Measurements from ENCODE around the gene KIF3A. TPM values are rescaled to one million over a fixed set of nuclear protein-coding genes. Genes with fewer than 3 reads are reported as not detected.

Gene KIF3A
- total RNA-seq, 2 donors from 2014 or later: 17.4 to 34.5 TPM

DNA sequence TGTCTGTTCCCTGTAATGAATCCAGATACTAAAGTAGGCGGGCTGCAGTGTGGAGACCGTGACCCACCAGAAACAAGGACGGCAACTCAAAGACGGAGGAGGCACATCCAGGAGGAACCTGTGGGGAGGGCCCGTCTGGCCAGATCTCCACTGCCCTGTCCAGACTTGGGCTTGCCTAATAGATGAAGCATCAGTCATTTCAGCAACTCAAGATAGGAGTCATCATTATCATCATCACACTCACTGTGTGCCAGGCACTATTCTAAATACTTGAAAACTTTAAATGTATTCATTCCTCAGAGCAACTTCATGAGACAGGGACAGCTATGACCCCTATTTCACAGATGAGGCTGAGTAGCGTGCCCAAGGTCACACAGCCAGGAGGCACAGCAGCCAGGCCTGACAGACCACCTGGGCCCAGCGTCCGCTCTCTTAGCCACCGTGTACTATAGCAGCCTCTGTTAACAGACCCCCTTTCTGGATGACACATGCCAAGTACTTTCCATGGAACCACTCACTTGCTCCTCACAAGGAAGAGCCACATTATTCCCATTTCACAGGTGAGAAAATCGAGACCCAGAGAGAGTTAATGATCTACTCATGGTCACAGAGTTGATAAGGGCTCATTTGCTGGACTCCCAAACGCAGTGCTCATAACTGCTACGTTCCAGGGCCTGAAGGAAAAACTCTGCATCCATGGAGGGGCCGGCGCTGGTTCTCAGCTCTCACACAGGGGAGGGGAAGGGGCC is 68.5 kb downstream of the KIF3A start:
- Mint-ChIP-seq H3K36me3 (no peaks in the 10 kb centered on the region), H3K27me3 (peaks cover 3 to 4% of the 10 kb centered on the region in 2 donors), H3K4me1 (ENCODE audit: low read depth in 2 of 2) (peaks cover 9 to 11% of the 10 kb centered on the region in 2 donors), H3K4me3 (no peak overlapping the region), H3K9me3 (no peaks in the 10 kb centered on the region), H3K27ac (no peak overlapping the region)
- DNase-seq (ENCODE audit: low spot score) (no peak), ATAC-seq (no peak)

DNA sequence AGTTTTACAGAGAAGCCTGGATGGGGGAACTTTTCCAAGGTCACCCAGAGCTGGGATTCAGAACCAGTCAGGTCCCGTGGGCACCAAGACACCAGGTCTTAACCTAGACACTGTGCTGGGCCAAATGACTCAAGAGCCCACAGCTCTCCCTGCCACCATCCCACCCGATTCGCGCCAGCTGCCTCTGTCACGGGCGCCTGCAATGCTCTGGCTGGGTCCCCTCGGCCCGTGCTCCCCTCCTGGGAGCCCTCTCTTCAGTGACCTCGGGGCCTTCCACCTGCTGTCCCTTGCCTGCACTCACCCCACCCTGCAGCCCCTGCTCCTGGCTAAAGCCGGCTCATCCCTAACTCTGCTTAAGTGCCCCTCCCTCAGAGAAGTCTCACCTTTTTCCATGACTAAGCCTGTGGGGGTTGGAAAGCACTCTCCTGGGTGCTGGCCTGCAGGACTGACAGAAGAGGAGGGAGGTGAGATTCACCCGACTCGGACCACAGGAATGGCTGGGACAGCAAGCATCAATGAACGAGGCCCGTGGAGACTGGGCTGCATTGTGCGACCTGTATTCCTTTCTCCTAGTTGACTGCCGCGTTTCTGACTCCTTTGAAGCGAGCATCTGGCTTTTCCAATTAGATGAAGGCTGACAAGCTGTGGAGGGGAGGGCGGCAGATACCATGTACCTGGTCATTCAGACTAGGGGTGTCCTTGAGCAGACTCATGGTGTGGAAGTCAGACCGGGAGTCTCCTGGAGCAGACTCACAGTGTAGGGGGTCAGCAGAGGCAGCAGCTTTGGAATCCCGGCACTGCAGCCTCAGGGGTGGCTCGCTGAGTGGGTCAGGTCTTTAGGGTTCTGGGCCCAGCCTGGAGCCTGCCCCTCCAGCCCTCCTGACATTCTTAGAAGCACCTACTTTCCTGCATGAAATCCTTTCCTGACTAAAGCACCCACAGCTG is 69.3 kb downstream of the KIF3A start:
- no peak for ATAC-seq
- no peak for DNase-seq (ENCODE audit: low spot score)
- Mint-ChIP-seq H3K4me1 (ENCODE audit: low read depth in 2 of 2) (peaks cover 17 to 18% of the 10 kb centered on the region in 2 donors), H3K27me3 (peaks cover 3 to 4% of the 10 kb centered on the region in 2 donors), H3K36me3 (no peaks in the 10 kb centered on the region), H3K9me3 (no peaks in the 10 kb centered on the region), H3K27ac (no peak overlapping the region), H3K4me3 (no peak overlapping the region)

DNA sequence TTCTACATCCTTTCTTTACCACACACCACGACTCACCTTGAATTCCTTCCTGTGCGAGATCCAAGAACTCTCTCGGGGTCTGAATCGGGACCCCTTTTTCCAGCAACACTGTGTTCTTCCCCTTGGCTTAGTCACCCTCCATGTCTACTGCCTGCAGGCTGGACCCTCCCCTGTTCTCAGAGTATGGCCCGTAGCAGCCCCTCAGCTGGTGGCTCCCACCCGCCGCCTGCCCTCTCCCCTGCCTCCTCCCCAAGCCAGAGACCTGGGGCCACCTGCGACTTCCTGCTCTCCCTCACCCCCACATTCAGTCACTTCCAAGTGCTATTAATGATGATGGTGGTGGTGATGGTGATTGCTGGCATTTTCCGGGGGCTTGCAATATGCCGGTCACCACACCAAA is 70.0 kb downstream of the KIF3A start:
- ATAC-seq: no peak
- Mint-ChIP-seq H3K4me1 (ENCODE audit: low read depth in 2 of 2) (peaks cover 22 to 23% of the 10 kb centered on the region in 2 donors), H3K4me3 (no peak overlapping the region), H3K36me3 (no peaks in the 10 kb centered on the region), H3K9me3 (no peaks in the 10 kb centered on the region), H3K27me3 (peaks cover 3 to 4% of the 10 kb centered on the region in 2 donors), H3K27ac (no peak overlapping the region)
- no peak for DNase-seq (ENCODE audit: low spot score)

DNA sequence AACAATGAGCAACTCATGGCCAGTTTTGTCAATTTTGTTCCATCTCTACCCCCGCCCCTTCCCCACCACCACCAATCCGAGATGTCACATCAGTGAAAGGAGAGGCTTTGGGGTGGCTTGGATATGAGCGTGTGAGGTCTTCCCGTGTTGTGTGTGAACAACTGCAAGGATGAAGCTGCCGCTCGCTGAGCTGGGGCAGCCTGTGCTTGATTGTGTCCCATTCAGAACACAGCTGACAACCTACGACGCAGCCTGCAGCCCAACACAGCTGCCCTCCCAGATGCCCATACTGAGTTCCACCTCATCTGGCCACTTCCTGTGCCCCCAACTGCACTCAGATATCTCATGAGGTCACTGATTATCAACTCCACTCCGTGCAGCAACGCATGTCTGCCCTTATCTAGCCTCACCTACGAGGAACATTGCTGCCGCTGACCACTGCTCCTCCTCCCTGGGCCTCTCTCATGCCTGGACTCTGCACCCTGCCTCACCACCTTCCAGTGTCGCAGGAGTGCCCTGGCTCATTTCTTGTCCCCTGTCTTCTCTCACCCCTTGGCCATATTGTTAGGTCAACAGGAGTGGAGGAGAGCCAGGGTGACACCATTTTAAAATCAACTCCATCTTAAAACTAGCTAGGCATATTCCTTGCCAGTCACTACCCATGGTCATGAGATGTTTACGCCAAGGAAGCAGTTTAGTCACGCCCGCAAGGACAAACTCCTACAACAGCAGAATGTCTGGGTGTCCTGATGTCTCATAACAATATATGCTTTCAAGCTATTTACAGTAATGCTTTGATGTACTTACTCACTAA is 70.8 kb downstream of the KIF3A start:
- no peaks in the 10 kb centered on the region for H3K36me3 Mint-ChIP-seq
- DNase-seq (ENCODE audit: low spot score) (no peak), ATAC-seq (peak in 1 of 2 donors; percentile 40)
- H3K27me3 Mint-ChIP-seq: peaks cover 3 to 4% of the 10 kb centered on the region in 2 donors
- no peaks in the 10 kb centered on the region for H3K9me3 Mint-ChIP-seq
- H3K4me3 Mint-ChIP-seq: no peak overlapping the region
- H3K27ac Mint-ChIP-seq: no peak overlapping the region
- H3K4me1 Mint-ChIP-seq (ENCODE audit: low read depth in 2 of 2): peaks cover 25 to 29% of the 10 kb centered on the region in 2 donors

DNA sequence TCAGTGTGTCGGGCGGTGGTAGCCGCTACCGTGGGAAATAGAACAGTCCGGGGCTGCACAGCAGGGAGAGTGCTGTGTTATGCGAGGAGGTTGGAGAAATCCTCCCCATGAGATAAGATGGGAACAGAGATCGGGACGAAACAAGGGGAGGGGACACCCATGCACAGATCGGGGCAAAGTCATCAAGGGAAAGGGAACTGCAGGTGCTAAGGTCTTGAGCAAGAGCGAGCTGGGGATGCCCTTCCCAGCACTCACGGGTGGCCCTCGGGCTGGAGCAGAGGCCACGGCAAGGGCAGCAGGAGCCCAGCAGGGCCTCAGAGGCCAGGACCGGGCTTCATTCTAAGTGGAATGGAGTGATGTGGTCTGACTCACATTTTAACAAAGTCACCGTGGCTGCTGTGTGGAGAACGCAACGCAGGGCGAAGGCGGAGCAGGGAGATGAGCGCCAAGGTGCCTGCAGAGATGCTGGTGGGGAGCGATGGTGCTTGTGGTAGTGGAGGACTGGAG is 71.7 kb downstream of the KIF3A start:
- ATAC-seq: no peak
- no peak overlapping the region for H3K4me3 Mint-ChIP-seq
- peaks cover 26 to 32% of the 10 kb centered on the region in 2 donors for H3K4me1 Mint-ChIP-seq (ENCODE audit: low read depth in 2 of 2)
- H3K36me3 Mint-ChIP-seq: no peaks in the 10 kb centered on the region
- peak overlapping the region in 1 of 2 donors; percentile 6 for H3K27ac Mint-ChIP-seq
- no peaks in the 10 kb centered on the region for H3K9me3 Mint-ChIP-seq
- H3K27me3 Mint-ChIP-seq: peaks cover 0 to 1% of the 10 kb centered on the region in 2 donors
- DNase-seq (ENCODE audit: low spot score): no peak

DNA sequence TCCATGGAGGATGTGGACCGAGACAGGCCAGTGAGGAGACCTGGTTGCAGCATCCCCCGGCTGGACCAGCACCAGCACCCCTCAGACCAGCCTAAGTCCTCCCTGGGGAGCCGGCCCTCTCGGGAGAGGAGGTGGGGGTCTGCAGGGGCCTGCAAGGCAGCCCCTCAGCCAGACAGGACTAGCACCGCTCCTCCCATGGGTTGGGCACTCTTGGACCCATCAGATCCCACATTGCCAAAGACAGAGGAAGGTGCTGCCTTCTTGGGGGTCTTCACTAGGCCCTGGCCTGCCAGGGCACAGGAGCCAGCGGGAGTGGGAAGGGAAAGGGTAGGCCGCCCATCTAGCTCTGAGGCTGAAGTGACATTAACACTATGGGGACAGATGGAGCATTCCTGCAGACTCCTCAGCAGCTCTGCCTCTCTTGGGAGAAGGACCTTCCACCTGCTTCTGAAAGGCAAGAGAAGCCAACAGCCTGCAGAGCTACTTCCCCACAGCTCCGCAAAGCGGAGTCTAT is 72.6 kb downstream of the KIF3A start:
- DNase-seq (ENCODE audit: low spot score) (no peak), ATAC-seq (no peak)
- Mint-ChIP-seq H3K4me1 (ENCODE audit: low read depth in 2 of 2) (peaks cover 28 to 32% of the 10 kb centered on the region in 2 donors), H3K27me3 (no peaks in the 10 kb centered on the region), H3K36me3 (no peaks in the 10 kb centered on the region), H3K27ac (peak overlapping the region; percentile 74 to 85), H3K4me3 (peak overlapping the region; percentile 81), H3K9me3 (no peaks in the 10 kb centered on the region)

DNA sequence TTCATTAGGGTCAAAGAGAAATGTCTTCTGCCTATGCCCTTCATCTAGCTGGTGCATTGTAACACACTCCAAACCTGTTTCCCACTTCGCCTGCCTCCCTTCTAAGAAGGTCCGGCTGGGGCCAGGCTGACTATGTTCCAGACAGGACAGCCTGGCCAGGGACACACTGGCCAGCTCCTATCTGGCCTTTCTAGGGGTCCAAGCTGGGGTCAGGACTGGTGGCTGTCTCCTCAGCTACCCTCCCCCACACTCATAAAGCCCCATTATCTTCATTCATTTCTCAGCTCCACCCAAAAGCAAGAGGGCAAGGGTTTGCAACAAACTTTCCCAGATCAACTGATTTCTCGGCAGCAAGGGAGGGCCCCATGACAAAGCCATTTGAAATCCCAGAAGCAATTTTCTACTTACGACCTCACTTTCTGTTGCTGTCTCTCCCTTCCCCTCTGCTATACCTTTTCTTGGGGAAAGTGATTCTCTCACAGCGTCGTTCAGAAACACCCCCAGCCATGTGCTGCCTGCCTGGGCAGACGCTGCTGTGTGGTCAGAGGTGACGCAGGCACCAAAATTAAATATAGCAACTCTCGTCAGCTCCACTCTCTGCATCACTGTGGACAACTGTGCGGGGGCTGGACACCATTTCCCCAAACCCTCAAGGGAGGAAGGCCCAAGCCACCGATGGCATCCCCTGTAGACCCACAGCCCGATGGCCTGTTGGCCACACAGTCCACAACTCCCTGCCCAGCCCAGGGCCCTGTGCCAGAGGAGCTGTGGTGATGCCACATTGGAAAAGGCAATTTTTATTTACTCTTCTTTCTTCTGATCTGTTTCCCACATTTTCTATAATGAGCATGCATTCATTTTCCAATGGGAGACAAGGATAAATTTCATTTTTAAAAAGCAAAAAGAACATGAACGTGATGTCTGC is 73.3 kb downstream of the KIF3A start:
- Mint-ChIP-seq H3K27ac (peak overlapping the region; percentile 74 to 85), H3K4me3 (peak overlapping the region; percentile 81), H3K27me3 (no peaks in the 10 kb centered on the region), H3K36me3 (no peaks in the 10 kb centered on the region), H3K9me3 (no peaks in the 10 kb centered on the region), H3K4me1 (ENCODE audit: low read depth in 2 of 2) (peaks cover 28 to 32% of the 10 kb centered on the region in 2 donors)
- ATAC-seq (peak; percentile 58 to 70), DNase-seq (ENCODE audit: low spot score) (no peak)

- DNase-seq (ENCODE audit: low spot score) (peak; percentile 68), ATAC-seq (peak; percentile 59 to 66)
- Mint-ChIP-seq H3K4me3 (peak overlapping the region; percentile 81), H3K36me3 (no peaks in the 10 kb centered on the region), H3K27ac (peak overlapping the region; percentile 74 to 85), H3K4me1 (ENCODE audit: low read depth in 2 of 2) (peaks cover 29 to 33% of the 10 kb centered on the region in 2 donors), H3K9me3 (no peaks in the 10 kb centered on the region), H3K27me3 (peaks cover 0 to under 1% of the 10 kb centered on the region in 2 donors)
These were observed 74.2 kb downstream of the KIF3A start for GRCh38 chr5:132662925-132663770.

GRCh38 chr5:132662004-132662401 is 75.3 kb downstream of the KIF3A start:
- Mint-ChIP-seq H3K36me3 (no peaks in the 10 kb centered on the region), H3K4me3 (no peak overlapping the region), H3K27ac (peak overlapping the region in 1 of 2 donors; percentile 14), H3K9me3 (no peaks in the 10 kb centered on the region), H3K4me1 (ENCODE audit: low read depth in 2 of 2) (peaks cover 36 to 39% of the 10 kb centered on the region in 2 donors), H3K27me3 (peaks cover 0 to 3% of the 10 kb centered on the region in 2 donors)
- ATAC-seq: no peak
- no peak for DNase-seq (ENCODE audit: low spot score)

- no peak for DNase-seq (ENCODE audit: low spot score)
- Mint-ChIP-seq H3K9me3 (no peaks in the 10 kb centered on the region), H3K27me3 (peaks cover 0 to 8% of the 10 kb centered on the region in 2 donors), H3K4me3 (peak overlapping the region; percentile 15), H3K4me1 (ENCODE audit: low read depth in 2 of 2) (peaks cover 42 to 45% of the 10 kb centered on the region in 2 donors), H3K27ac (peak overlapping the region in 1 of 2 donors; percentile 14), H3K36me3 (no peaks in the 10 kb centered on the region)
- no peak for ATAC-seq
These were observed 75.9 kb downstream of the KIF3A start for GRCh38 chr5:132661231-132662003.

All from natural killer cell treated with Interleukin-12 subunit alpha and Interleukin-12 subunit beta and Interleukin-15 and Interleukin-18, amount 100 ng/mL, for 72 hours (primary cell).